Large intestine (tissue), 3 donors: ENCODE measurements around the gene STING1. TPM values are rescaled to one million over a fixed set of nuclear protein-coding genes. Genes with fewer than 3 reads are reported as not detected.
"Not testable (repeated sequence)": the region's sequence is repeated elsewhere in the genome, so short reads cannot be mapped to it uniquely, and the experiment has no call there.

ENCODE experiments used
- DNase-seq, 2 donors: peaks; one replicate each; pipeline versions ENCODE4 v3.0.0 to v3.0.0-alpha.2; 2013
- H3K27ac ChIP-seq: one replicate; pipeline ENCODE4 v1.5.1; 2013; ENCODE audit warnings: low read length
- H3K27me3 ChIP-seq: 2 replicates; pipeline ENCODE4 v1.6.1; 2013; ENCODE audit warnings: low read length; ENCODE audit not compliant: control insufficient read depth, insufficient read depth
- H3K36me3 ChIP-seq: 2 replicates; pipeline ENCODE4 v1.6.1; 2013; ENCODE audit warnings: low read length; ENCODE audit not compliant: control insufficient read depth, insufficient read depth
- H3K4me1 ChIP-seq: one replicate; pipeline ENCODE4 v1.6.1; 2013; ENCODE audit warnings: low read length; ENCODE audit not compliant: control insufficient read depth, insufficient read depth
- H3K4me3 ChIP-seq: one replicate; pipeline ENCODE4 v1.5.1; 2013; ENCODE audit warnings: low read length
- H3K9me3 ChIP-seq: one replicate; pipeline ENCODE4 v1.6.1; 2013; ENCODE audit warnings: mild to moderate bottlenecking, low read depth, low read length, moderate library complexity; ENCODE audit not compliant: control insufficient read depth
- WGBS: methylation state at CpG from one replicate; pipeline ENCODE4 v1.1.5; 2013; ENCODE audit warnings: low lambda C conversion rate; ENCODE audit not compliant: insufficient coverage; 5-methylcytosine and 5-hydroxymethylcytosine counted together
- polyA plus RNA-seq: library from polyadenylated mRNA; unstranded; fragments of 120-200 nt; gene quantifications from one replicate; pipeline ENCODE4 v1.2.1, GENCODE V29; 2013

STING1 gene
- polyA plus RNA-seq, 1 donor, result 19.6 TPM

DNA sequence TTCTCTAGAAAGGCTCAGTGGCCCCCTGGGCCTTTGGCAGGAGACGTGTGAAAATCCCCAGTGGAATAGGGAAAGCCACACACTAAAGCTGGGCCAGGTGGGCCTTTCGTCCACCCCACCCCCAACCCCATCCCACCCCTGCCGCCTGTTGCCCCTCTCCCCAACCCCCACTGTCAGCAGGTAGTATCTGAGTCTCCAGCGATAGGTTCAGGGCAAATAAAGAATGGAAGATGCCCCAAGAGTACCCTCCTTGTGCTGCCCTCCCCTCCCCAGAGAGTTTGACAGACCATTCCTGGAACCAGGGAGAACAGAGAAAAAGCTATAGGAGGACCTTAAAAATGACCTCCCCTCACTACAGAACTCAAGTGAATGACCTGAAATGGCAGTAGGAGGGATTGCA is 41.9 kb upstream of the STING1 start:
- no peaks in the 10 kb centered on the region for H3K9me3 ChIP-seq
- no peaks in the 10 kb centered on the region for H3K27me3 ChIP-seq
- H3K4me1 ChIP-seq, result no peaks in the 10 kb centered on the region
- no CpG with 5 or more reads among the region's 4 CpGs for WGBS
- H3K4me3 ChIP-seq, result no peak overlapping the region
- H3K27ac ChIP-seq, result no peak overlapping the region
- no peak for DNase-seq
- H3K36me3 ChIP-seq, result no peaks in the 10 kb centered on the region

- H3K27ac ChIP-seq, result no peak overlapping the region
- H3K27me3 ChIP-seq, result no peaks in the 10 kb centered on the region
- 100% methylated on average over 1 of the region's 10 CpGs for WGBS
- no peak overlapping the region for H3K4me3 ChIP-seq
- no peaks in the 10 kb centered on the region for H3K36me3 ChIP-seq
- no peak for DNase-seq
- H3K9me3 ChIP-seq, result no peaks in the 10 kb centered on the region
- H3K4me1 ChIP-seq, result no peaks in the 10 kb centered on the region
These were observed 41.3 kb upstream of the STING1 start for GRCh38 chr5:139523635-139524445.

- H3K4me1 ChIP-seq, result peaks cover 4% of the 10 kb centered on the region
- WGBS, result 74% methylated on average over 3 of the region's 56 CpGs
- H3K27ac ChIP-seq, result peak overlapping the region; percentile 56
- DNase-seq, result peak; percentile 90 to 91
- H3K4me3 ChIP-seq, result peak overlapping the region; percentile 57
- no peaks in the 10 kb centered on the region for H3K36me3 ChIP-seq
- H3K27me3 ChIP-seq, result no peaks in the 10 kb centered on the region
- no peaks in the 10 kb centered on the region for H3K9me3 ChIP-seq
These were observed 35.4 kb upstream of the STING1 start for GRCh38 chr5:139517683-139518564.

DNA sequence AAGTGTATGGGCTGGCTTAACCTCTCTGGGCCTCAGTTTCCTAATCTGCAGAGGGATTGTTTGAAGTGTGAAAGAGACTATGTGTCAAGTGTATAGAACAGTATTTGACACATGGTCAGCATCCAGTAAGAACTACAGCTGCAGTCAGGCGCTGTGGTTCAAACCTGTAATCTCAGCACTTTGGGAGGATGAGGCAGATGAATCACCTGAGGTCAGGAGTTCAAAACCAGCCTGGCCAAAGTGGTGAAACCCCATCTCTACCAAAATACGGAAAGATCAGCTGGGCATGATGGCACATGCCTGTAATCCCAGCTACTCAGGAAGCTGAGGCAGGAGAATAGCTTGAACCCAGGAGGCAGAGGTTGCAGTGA is 31.9 kb upstream of the STING1 start:
- Histone ChIP-seq H3K9me3 (no peaks in the 10 kb centered on the region), H3K4me3 (no peak overlapping the region), H3K4me1 (peaks cover 4% of the 10 kb centered on the region), H3K27ac (no peak overlapping the region), H3K27me3 (no peaks in the 10 kb centered on the region), H3K36me3 (no peaks in the 10 kb centered on the region)
- no peak for DNase-seq
- no CpG with 5 or more reads among the region's 2 CpGs for WGBS

GRCh38 chr5:139513852-139514485 is 31.4 kb upstream of the STING1 start:
- peaks cover 4% of the 10 kb centered on the region for H3K4me1 ChIP-seq
- no peak for DNase-seq
- no CpG with 5 or more reads among the region's 6 CpGs for WGBS
- H3K27me3 ChIP-seq, result no peaks in the 10 kb centered on the region
- no peak overlapping the region for H3K27ac ChIP-seq
- H3K36me3 ChIP-seq, result no peaks in the 10 kb centered on the region
- H3K9me3 ChIP-seq, result no peaks in the 10 kb centered on the region
- H3K4me3 ChIP-seq, result no peak overlapping the region

GRCh38 chr5:139513434-139513833 is 30.9 kb upstream of the STING1 start:
- H3K4me3 ChIP-seq, H3K4me1 ChIP-seq, H3K36me3 ChIP-seq, H3K27ac ChIP-seq, H3K27me3 ChIP-seq, H3K9me3 ChIP-seq: not testable (repeated sequence)
- WGBS, result no CpG with 5 or more reads among the region's 5 CpGs
- peak; percentile 60 to 68 for DNase-seq

GRCh38 chr5:139512786-139513390 is 30.3 kb upstream of the STING1 start:
- WGBS, result 80% methylated on average over 1 of the region's 6 CpGs
- H3K4me3 ChIP-seq, result no peak overlapping the region
- H3K27ac ChIP-seq, result no peak overlapping the region
- H3K27me3 ChIP-seq, result no peaks in the 10 kb centered on the region
- no peak for DNase-seq
- no peaks in the 10 kb centered on the region for H3K9me3 ChIP-seq
- H3K4me1 ChIP-seq, result peaks cover 4% of the 10 kb centered on the region
- H3K36me3 ChIP-seq, result no peaks in the 10 kb centered on the region

DNA sequence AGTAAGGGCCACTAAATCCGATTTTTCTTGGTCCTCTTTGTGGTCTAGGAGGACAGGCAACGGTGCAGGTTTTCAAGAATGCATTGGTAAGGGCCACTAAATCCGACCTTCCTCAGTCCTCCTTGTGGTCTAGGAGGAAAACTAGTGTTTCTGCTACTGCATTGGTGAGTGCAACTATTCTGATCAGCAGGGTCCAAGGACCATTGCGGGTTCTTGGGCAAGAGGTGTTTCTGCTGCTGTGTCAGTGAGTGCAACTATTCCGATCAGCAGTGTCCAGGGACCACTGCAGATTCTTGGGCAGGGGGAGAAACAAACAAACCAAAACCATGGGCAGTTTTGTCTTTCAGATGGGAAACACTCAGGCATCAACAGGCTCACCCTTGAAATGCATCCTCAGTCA is 22.2 kb upstream of the STING1 start:
- H3K36me3 ChIP-seq, H3K27ac ChIP-seq, H3K4me1 ChIP-seq, H3K4me3 ChIP-seq, H3K9me3 ChIP-seq, DNase-seq, H3K27me3 ChIP-seq: not testable (repeated sequence)
- no CpG with 5 or more reads among the region's 5 CpGs for WGBS

GRCh38 chr5:139503879-139504278 is 21.3 kb upstream of the STING1 start:
- not testable (repeated sequence) for H3K36me3 ChIP-seq, H3K27ac ChIP-seq, H3K9me3 ChIP-seq, H3K27me3 ChIP-seq, DNase-seq, H3K4me1 ChIP-seq, H3K4me3 ChIP-seq
- WGBS, result no CpG with 5 or more reads among the region's 15 CpGs
